ENCODE data around the gene RIPK3. TPM values are rescaled to one million over a fixed set of nuclear protein-coding genes. Genes with fewer than 3 reads are reported as not detected.
"Not testable (repeated sequence)": the region's sequence is repeated elsewhere in the genome, so short reads cannot be mapped to it uniquely, and the experiment has no call there.

RIPK3 gene
- total RNA-seq, 2 experiments from 2014 or later: 11.0 to 11.8 TPM

- ChIA-PET CTCF (interaction anchor here (1.3 to 7.4 kb wide), 6 partner anchors 11 to 75 kb away, joined by 3 to 58 read pairs (median 7); partner anchors contain the start of genes ADCY4, CIDEB, KHNYN and RIPK3), POLR2A (interaction anchor here (3.0 kb wide), 1 partner anchor 70 kb away, joined by 9 read pairs; no protein-coding TSS in a partner anchor)
- H3K9me3 Mint-ChIP-seq: no peaks in the 10 kb centered on the region
- no peak overlapping the region for H3K27ac Mint-ChIP-seq
- H3K36me3 Mint-ChIP-seq: peaks cover 4% of the 10 kb centered on the region
- peaks cover 33% of the 10 kb centered on the region for H3K27me3 Mint-ChIP-seq
- peaks cover 11% of the 10 kb centered on the region for H3K4me1 Mint-ChIP-seq (ENCODE audit: low read depth)
- no peak for DNase-seq
- H3K4me3 Mint-ChIP-seq: no peak overlapping the region
- intact Hi-C loops (cut with micrococcal nuclease): no loop called here
Observed at GRCh38 chr14:24361326-24361725, 21.5 kb upstream of the RIPK3 start.

GRCh38 chr14:24360281-24360680 lies 20.5 kb upstream of the RIPK3 start:
- CTCF ChIA-PET: interaction anchor here (7.4 kb wide), 1 partner anchor 71 kb away, joined by 58 read pairs; the partner anchor contains the start of gene KHNYN
- Mint-ChIP-seq H3K27me3 (peaks cover 24% of the 10 kb centered on the region), H3K4me1 (ENCODE audit: low read depth) (peaks cover 1% of the 10 kb centered on the region), H3K9me3 (no peaks in the 10 kb centered on the region), H3K36me3 (peaks cover 4% of the 10 kb centered on the region), H3K4me3 (no peak overlapping the region), H3K27ac (no peak overlapping the region)
- DNase-seq: no peak
- POLR2A ChIA-PET: no interaction called here
- intact Hi-C loops (cut with micrococcal nuclease): no loop called here

GRCh38 chr14:24356208-24356607 lies 16.4 kb upstream of the RIPK3 start:
- no peak for DNase-seq
- H3K36me3 Mint-ChIP-seq: peaks cover 4% of the 10 kb centered on the region
- H3K4me1 Mint-ChIP-seq (ENCODE audit: low read depth): peaks cover 6% of the 10 kb centered on the region
- H3K27ac Mint-ChIP-seq: no peak overlapping the region
- no peak overlapping the region for H3K4me3 Mint-ChIP-seq
- POLR2A ChIA-PET: no interaction called here
- no peaks in the 10 kb centered on the region for H3K9me3 Mint-ChIP-seq
- intact Hi-C loops (cut with micrococcal nuclease): no loop called here
- CTCF ChIA-PET: interaction anchor here (0.7 to 1.7 kb wide), 2 partner anchors 8 to 76 kb away, joined by 3 to 4 read pairs; no protein-coding TSS in a partner anchor
- peaks cover 21% of the 10 kb centered on the region for H3K27me3 Mint-ChIP-seq

GRCh38 chr14:24355009-24355408 lies 15.2 kb upstream of the RIPK3 start:
- CTCF ChIA-PET: interaction anchor here (1.7 kb wide), 1 partner anchor 77 kb away, joined by 4 read pairs; no protein-coding TSS in a partner anchor
- peaks cover 27% of the 10 kb centered on the region for H3K27me3 Mint-ChIP-seq
- H3K4me1 Mint-ChIP-seq (ENCODE audit: low read depth): peaks cover 6% of the 10 kb centered on the region
- intact Hi-C loops (cut with micrococcal nuclease): no loop called here
- no peak overlapping the region for H3K27ac Mint-ChIP-seq
- DNase-seq: no peak
- no peaks in the 10 kb centered on the region for H3K9me3 Mint-ChIP-seq
- H3K4me3 Mint-ChIP-seq: no peak overlapping the region
- H3K36me3 Mint-ChIP-seq: peaks cover 1% of the 10 kb centered on the region
- POLR2A ChIA-PET: no interaction called here

GRCh38 chr14:24354482-24354825 lies 14.7 kb upstream of the RIPK3 start:
- peaks cover 28% of the 10 kb centered on the region for H3K27me3 Mint-ChIP-seq
- H3K4me3 Mint-ChIP-seq; H3K27ac Mint-ChIP-seq; CTCF ChIA-PET; intact Hi-C loops (cut with micrococcal nuclease); POLR2A ChIA-PET; H3K36me3 Mint-ChIP-seq; H3K9me3 Mint-ChIP-seq; DNase-seq; H3K4me1 Mint-ChIP-seq (ENCODE audit: low read depth): not testable (repeated sequence)

- ChIA-PET POLR2A (no interaction called here), CTCF (no interaction called here)
- H3K36me3 Mint-ChIP-seq: no peaks in the 10 kb centered on the region
- intact Hi-C loops (cut with micrococcal nuclease): no loop called here
- no peak overlapping the region for H3K4me3 Mint-ChIP-seq
- DNase-seq: no peak
- H3K9me3 Mint-ChIP-seq: no peaks in the 10 kb centered on the region
- H3K27me3 Mint-ChIP-seq: peaks cover 30% of the 10 kb centered on the region
- no peak overlapping the region for H3K27ac Mint-ChIP-seq
- H3K4me1 Mint-ChIP-seq (ENCODE audit: low read depth): peaks cover 6% of the 10 kb centered on the region
Observed at GRCh38 chr14:24353559-24354481, 14.0 kb upstream of the RIPK3 start.

GRCh38 chr14:24351517-24351916 lies 11.7 kb upstream of the RIPK3 start:
- POLR2A ChIA-PET: interaction anchor here (1.4 kb wide), 1 partner anchor 17 kb away, joined by 3 read pairs; the partner anchor contains the start of gene ADCY4
- intact Hi-C loops (cut with micrococcal nuclease): no loop called here

GRCh38 chr14:24349742-24350141 lies 10.0 kb upstream of the RIPK3 start:
- Mint-ChIP-seq H3K36me3 (no peaks in the 10 kb centered on the region), H3K27me3 (peaks cover 39% of the 10 kb centered on the region), H3K27ac (no peak overlapping the region), H3K4me3 (no peak overlapping the region), H3K4me1 (ENCODE audit: low read depth) (peaks cover 6% of the 10 kb centered on the region), H3K9me3 (no peaks in the 10 kb centered on the region)
- intact Hi-C loops (cut with micrococcal nuclease): no loop called here
- ChIA-PET POLR2A (no interaction called here), CTCF (interaction anchor here (1.0 to 3.0 kb wide), 2 partner anchors 16 to 82 kb away, joined by 3 to 13 read pairs; partner anchors contain the start of gene ADCY4)
- DNase-seq: no peak

More at GRCh38 chr14:24351517-24351916, 11.7 kb upstream of the RIPK3 start:
- no peak for DNase-seq
- H3K27me3 Mint-ChIP-seq: peaks cover 33% of the 10 kb centered on the region
- CTCF ChIA-PET: interaction anchor here (0.9 to 3.0 kb wide), 2 partner anchors 18 to 61 kb away, joined by 3 to 13 read pairs; partner anchors contain the start of gene ADCY4
- H3K4me1 Mint-ChIP-seq (ENCODE audit: low read depth): peaks cover 6% of the 10 kb centered on the region
- H3K27ac Mint-ChIP-seq: no peak overlapping the region
- H3K9me3 Mint-ChIP-seq: no peaks in the 10 kb centered on the region
- no peaks in the 10 kb centered on the region for H3K36me3 Mint-ChIP-seq
- no peak overlapping the region for H3K4me3 Mint-ChIP-seq

GRCh38 chr14:24348186-24348585 lies 8.4 kb upstream of the RIPK3 start:
- H3K27me3 Mint-ChIP-seq: peaks cover 42% of the 10 kb centered on the region

GRCh38 chr14:24347134-24347533 lies 7.3 kb upstream of the RIPK3 start:
- Mint-ChIP-seq H3K4me1 (ENCODE audit: low read depth) (no peaks in the 10 kb centered on the region), H3K27ac (no peak overlapping the region), H3K4me3 (no peak overlapping the region), H3K36me3 (no peaks in the 10 kb centered on the region), H3K27me3 (peaks cover 36% of the 10 kb centered on the region), H3K9me3 (no peaks in the 10 kb centered on the region)
- ChIA-PET CTCF (interaction anchor here (0.8 to 5.7 kb wide), 5 partner anchors 14 to 86 kb away, joined by 3 to 41 read pairs (median 4); partner anchors contain the start of gene ADCY4), POLR2A (no interaction called here)
- DNase-seq: no peak
- intact Hi-C loops (cut with micrococcal nuclease): no loop called here

More at GRCh38 chr14:24348186-24348585, 8.4 kb upstream of the RIPK3 start:
- ChIA-PET CTCF (interaction anchor here (0.6 to 5.7 kb wide), 5 partner anchors 8 to 83 kb away, joined by 3 to 41 read pairs (median 3); partner anchors contain the start of gene ADCY4), POLR2A (no interaction called here)
- no peaks in the 10 kb centered on the region for H3K4me1 Mint-ChIP-seq (ENCODE audit: low read depth)
- no peaks in the 10 kb centered on the region for H3K36me3 Mint-ChIP-seq
- intact Hi-C loops (cut with micrococcal nuclease): no loop called here
- H3K27ac Mint-ChIP-seq: no peak overlapping the region
- DNase-seq: no peak
- H3K4me3 Mint-ChIP-seq: no peak overlapping the region
- no peaks in the 10 kb centered on the region for H3K9me3 Mint-ChIP-seq

- H3K36me3 Mint-ChIP-seq: no peaks in the 10 kb centered on the region
- no peak for DNase-seq
- H3K27me3 Mint-ChIP-seq: peaks cover 15% of the 10 kb centered on the region
- no peak overlapping the region for H3K4me3 Mint-ChIP-seq
- intact Hi-C loops (cut with micrococcal nuclease): no loop called here
- ChIA-PET POLR2A (no interaction called here), CTCF (interaction anchor here (1.3 to 5.7 kb wide), 2 partner anchors 11 to 87 kb away, joined by 13 to 41 read pairs; partner anchors contain the start of genes ADCY4 and KHNYN)
- H3K9me3 Mint-ChIP-seq: no peaks in the 10 kb centered on the region
- H3K4me1 Mint-ChIP-seq (ENCODE audit: low read depth): peaks cover 4% of the 10 kb centered on the region
- H3K27ac Mint-ChIP-seq: no peak overlapping the region
Observed at GRCh38 chr14:24343795-24344660, 4.2 kb upstream of the RIPK3 start.
